Fibroblast of peridontal ligament (primary cell): ENCODE measurements around the gene MAGI1.
"Not testable (repeated sequence)": the region's sequence is repeated elsewhere in the genome, so short reads cannot be mapped to it uniquely, and the experiment has no call there.

Experiments
- DNase-seq: peaks from one replicate; pipeline ENCODE4 v3.0.0-alpha.2; 2010; ENCODE audit errors: extremely low read depth

MAGI1 gene

DNA sequence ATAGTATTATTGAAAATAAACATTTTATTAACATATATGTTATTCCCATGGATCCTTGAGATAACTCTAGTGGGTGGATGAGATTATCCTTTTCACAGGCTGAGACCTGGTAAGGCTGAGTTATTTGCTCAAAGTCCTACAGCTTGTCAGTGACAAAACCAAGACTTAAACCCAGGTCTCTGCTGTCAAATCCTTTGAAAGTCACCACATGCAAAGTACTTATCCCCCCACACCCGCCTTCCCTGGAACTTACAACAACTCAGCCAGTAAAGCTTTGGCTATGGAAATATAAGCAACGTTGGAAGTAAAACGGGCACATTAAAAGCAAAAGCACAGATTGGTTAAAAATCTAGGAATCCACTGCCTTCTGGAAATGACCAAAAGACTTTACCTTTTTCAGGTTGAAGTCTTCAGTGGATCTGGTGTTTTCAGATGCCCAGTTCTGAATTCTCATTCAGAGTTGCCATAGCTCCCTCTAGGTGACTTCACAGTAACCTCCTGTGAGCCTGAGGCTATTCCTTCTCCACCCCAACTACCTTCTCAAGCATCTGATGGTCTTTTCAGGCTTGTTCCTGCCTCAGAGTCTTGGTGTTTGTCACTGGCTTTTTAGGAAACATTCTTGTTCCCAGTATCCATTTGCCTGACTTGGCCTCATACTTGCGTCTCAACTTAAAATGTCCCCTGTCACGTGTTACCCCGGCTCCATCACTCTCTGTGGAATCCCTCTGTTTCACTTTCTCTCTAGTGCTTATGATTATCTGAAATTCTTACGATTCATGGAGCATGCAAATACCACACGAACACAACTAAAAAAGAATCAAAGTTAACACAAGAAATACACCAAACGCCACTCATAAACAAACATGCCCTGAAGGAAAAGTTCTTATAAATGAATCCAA lies 131.2 kb downstream of the MAGI1 start:
- peak; percentile 83 for DNase-seq

DNA sequence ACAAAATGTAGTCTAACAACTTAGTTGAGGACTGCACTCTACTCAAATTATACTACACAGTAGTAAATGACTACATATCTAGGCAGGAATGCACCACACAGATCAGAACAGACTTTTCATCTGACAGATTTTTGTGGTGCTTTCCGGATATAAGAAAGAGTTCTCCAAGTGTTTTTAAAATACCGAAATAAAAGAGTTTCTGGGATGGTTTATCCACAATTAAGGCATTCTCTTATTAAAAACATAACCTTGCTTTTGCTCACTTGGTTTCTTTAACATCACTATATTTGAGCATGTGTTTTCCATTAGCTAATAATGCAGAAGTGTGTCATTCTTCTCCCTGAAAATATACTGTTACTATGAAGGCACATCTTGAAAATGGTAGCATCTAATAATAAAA lies 132.9 kb downstream of the MAGI1 start:
- peak; percentile 70 for DNase-seq

DNA sequence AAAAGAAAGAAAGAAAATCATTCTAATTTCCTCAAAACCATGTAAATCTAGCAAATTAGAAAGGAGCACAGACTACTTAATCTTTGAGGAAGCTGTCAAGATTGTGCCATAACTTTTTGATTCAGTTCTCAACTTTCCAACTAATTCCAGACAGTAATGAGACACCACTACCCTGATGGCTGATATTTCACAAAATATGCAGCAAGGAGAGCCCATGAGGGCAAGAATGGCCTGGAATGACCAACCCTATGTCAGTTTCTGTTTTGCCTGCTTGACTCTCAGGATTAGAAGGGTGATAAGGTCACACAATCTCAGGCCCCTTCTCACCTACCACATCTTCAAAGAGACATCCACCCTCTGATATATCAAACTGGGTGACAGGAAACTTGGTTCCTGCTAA lies 134.7 kb downstream of the MAGI1 start:
- no peak for DNase-seq

DNA sequence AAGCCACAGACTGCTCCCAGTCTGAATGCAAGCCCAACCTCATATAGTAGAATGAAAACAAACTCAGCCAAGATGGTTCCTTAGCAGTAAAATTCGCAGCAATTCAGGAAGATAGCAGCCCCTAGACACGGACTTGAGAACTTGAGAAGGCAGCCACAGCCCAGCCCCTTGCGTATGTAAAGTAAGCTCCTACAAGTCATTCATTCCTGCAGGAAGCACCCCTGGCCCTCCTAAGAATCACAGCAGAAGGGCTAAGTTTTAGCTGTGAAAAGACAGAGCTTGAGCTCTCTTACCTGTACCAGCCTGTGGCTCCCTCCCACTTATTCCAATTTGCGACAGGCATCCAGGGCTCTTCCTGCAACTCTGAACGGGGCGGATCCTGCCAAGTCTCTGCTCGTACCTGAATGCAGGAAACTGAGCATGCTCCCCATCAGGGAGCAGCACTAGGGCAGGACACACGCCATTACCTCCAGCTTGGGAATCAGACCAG lies 136.4 kb downstream of the MAGI1 start:
- DNase-seq, result no peak

DNA sequence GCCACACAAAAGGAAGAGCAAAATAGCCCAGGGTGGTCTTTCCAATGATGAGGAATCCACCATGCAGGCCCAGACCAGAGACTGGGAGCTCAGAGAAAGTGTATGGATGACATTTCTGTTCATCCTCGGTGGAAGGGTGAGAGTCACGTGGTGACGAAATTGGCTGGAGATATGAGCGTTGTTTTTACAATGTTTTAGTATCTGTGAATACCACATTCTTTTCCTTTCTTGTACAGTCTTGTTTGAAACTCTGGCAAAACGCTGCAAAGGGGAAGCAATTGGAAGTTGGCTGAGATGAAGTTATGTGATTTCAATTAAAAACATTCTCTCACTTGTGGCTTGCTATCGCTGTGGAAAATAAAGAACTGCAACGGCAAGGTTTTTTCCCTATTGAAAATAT lies 137.5 kb downstream of the MAGI1 start:
- DNase-seq, result no peak

DNA sequence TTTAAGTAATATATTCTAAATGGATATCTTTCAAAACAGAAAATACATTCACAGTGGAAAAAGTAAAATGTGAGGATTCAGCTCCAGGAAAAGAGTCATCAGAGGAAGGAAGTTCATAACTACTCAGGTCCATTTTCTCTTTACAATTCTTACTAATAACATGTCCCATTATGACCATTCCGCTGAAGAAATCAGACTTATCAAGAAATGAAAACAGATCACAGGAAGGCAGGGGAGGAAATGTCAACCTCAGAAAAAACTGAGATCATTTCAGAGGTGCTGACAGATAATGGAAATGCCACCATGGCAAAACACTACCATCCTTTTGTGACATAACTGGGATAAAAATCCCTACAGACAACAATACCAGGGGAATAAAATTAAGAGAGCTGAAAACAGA lies 139.5 kb downstream of the MAGI1 start:
- DNase-seq, result no peak

DNA sequence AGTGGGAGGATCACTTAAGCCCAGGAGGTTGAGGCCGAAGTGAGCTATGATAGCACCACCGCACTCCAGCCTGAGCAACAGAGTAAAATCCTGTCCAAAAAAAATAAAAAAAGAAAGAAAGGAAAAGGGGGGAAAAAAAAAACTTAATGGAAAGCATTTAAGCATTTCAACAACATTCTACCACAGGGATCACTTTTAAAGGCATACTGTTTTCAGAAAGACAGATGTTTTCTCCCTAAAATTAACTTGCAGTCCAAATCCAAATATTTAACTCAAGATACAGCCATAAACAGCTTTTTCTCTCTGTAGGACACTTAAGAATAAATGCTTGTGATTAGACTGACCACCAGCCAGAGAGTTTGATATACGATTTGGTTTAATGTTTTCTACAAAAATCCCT lies 141.0 kb downstream of the MAGI1 start:
- no peak for DNase-seq

DNA sequence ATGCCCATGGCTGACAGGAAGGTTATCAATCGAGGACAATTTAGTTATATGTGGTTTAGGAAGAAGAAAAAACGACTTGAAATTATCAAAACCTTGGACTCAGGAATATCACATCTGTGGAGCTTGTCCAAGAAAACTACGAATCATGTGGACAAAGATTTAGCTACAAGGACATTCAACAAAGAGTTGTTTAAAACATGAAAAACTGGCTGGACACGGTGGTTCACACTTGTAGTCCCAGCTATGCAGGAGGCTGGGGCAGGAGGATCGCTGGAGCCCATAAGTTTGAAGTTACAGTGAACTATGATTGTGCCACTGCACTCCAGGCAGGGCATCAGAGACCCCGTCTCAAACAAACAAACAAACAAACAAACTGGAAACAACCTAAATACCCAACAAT lies 142.4 kb downstream of the MAGI1 start:
- DNase-seq, result no peak

DNA sequence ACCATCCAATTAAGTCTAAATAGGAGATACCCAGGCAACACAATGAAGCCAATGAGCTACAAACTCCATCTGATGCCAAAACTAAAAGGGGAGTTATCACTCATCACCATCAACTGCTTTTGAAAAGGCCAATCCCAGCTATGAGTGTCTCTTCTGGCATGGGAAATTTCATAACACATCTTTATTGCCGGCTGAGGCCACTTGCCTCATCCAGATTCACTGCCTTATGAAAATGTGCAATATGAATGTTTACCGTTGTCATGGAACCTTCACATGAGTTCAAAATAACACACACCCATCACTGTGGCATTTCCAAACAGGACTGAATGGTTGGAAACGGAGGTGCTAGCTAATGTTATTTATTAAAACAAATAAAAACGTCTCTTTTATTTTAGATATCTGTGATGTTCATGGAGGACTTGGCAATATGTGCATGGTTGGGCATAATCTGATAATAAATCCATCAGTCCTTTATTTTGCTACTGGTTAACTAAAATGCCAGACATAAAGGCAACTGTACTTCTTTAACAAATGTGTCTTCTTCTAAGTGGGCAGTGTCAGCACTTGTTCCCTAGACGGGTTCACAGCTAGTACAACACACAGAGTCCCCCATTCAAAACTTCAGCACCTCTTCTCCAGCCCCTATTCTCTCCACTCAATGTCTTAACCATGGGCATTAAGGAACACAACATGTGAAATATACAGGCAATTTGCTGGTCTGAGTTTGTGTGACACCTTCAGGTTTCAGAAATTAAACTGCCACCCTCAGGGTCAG lies 143.9 kb downstream of the MAGI1 start:
- peak; percentile 83 for DNase-seq

DNA sequence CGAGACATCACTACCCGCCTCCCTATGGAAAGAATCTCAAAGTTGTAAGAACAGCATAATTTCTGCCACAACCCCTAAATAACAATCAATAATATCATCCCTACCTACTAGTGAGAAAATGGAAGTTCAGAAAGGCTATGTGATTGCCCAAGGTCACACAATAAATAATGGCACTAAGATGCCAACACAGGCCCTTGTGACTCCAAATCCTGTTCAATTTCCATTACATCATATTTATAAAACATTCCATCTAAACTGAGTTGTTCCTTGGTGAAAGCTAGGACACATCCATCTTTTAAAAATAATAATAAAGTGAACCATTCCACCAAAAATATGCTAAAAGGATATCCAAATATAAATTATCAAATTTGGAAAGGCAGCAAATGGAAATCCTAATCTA lies 144.6 kb downstream of the MAGI1 start:
- no peak for DNase-seq

DNA sequence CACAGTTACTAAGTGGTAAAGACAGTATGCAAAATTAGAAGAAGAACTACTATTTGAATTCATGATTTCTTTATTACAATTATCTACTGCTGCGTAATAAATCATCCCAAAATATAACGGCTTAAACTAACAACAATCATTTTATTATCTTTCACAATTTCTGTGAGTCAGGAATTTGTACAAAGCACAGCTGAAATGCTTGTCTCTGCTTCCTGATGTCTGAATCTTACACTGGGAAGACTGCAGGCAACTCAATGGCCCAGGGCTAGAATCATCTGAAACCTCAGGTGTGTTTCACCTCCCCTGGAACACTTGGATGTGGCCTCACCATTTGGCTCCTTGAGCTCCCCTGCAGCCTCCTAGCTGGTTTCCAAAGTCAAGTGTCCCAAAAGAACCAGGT lies 145.1 kb downstream of the MAGI1 start:
- no peak for DNase-seq

DNA sequence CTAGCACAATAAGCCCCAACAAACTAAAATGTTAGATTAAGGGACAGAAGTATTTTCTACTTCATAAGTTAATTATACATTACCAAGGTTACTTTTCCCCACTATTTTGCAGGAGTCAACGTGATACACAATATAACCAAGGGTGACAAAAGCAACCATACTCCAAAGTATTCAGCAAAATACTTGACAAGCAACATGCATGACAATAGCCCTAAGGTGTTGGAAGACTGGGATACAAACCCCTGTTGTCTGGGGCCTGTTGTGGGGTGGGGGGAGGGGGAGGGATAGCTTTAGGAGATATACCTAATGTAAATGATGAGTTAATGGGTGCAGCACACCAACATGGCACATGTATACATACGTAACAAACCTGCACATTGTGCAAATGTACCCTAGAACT lies 147.2 kb downstream of the MAGI1 start:
- not testable (repeated sequence) for DNase-seq

DNA sequence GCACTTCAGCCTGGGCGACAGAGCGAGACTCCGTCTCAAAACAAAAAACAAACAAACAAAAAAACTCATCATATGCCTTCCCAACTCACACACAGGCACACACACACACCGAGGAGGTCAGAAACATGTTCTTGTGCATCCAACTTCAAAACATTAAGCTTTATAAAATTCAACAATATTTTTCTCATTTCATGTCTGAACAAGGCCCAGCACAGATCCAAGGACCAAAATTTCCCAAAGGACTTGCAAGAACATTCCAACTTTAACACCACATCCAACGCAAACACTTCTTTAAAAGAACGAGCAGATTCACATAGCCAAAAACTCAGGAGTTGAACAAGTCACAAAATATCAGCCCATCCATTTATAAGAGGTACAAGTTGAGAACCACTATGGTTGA lies 148.4 kb downstream of the MAGI1 start:
- DNase-seq, result no peak

DNA sequence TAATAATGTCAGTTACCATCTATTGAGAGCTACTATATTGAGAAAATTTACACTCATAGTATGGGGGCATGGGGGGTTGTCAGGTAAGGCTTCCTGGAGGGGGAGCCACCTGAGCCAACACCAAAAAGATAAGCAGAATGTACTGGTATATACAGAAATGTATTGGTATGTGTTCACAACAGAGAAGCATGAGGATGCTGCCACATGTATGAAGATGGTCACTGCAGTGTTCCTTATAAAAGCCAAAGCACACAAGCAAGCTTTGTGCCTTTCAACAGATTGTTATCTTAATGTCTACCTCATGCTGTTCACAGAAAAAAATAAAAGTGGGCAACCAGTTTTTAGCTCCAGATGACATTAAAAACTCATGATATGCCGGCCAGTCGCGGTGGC lies 149.0 kb downstream of the MAGI1 start:
- no peak for DNase-seq

DNA sequence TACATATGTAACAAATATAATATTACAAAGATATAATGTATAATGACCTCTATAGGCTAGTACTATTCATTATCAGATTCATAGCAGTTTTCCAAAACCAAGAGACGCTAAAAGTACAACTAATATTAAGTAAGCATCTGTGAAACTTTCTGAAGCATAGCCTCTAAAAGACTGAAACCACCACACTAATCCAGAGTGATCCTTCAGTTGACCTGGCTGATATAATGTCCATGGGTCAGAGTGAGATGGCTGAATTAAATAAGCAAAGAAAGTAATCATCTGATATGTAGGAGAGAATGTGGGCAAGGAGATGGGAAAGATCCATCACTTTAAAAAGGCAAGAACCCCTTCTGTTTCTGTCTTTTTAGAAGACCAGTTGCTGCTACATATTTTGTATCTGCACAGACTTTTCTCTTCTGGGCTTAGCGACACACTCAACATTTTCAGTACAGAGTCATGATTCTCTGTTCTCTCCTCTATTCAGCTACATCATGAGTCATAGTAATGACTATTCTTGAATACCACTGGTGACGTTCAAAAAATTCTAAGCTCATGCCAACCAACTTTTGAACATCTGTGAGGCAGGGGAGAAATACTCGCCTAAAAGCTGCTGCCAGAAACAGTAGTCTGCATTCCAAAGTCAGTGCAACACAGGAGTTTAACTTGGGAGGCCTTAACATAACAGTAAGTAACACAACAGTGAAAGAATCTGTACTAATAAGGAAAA lies 149.6 kb downstream of the MAGI1 start:
- DNase-seq, result peak; percentile 99

DNA sequence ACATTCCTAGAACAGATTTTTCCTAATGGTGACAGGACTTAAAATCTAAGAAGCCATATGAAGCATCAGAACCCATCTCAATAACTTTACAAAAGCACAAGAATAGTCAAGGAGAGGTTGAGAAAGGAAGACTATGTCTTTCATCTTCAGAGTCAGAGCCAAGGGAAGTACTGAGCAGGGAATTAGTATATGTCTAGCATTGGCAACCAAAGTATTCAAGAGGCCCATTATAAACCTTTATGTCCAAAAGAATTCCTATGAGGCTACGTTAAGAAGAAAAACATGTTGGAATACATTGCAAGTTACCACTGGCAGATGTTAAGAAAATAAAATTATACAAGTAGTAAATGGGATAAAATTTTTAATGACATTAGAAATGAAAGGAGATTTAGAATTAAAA lies 150.5 kb downstream of the MAGI1 start:
- DNase-seq, result peak; percentile 39

DNA sequence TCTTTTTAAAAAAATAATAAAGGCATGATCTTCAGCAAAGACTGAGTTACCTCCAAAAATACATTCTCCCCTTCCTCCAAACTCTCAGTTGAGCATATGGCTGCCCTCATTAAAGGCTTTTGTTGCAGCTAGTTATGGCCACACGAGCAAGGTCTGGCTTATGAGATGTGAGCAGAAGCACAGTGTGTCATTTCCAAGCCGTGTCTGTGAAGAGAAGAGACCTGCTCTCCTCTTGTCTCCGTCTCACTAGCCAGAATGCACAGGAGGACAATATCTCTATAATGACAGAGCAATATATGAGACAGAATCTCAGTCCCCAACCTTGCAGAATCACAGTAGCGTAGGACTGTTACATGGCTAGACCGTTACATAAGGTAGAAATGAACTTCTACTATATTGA lies 152.3 kb downstream of the MAGI1 start:
- no peak for DNase-seq

DNA sequence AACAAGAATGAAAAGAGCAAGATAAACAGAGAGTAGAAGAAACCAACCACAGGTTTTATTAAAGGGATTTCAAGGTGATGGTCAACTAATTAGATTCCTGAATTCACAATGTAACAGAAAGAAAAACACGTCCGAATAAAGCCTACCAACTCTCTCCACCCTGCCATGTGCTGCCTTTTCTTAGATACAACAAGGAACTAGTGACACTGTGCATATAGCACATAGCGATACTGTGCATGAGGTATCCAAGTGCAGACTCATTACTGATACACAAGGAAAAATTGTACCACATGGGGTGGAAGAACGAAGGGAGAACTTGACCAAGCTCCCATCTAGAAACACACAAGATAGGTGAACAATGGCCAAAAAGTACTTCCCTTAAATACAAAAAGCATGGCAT lies 154.6 kb downstream of the MAGI1 start:
- no peak for DNase-seq

DNA sequence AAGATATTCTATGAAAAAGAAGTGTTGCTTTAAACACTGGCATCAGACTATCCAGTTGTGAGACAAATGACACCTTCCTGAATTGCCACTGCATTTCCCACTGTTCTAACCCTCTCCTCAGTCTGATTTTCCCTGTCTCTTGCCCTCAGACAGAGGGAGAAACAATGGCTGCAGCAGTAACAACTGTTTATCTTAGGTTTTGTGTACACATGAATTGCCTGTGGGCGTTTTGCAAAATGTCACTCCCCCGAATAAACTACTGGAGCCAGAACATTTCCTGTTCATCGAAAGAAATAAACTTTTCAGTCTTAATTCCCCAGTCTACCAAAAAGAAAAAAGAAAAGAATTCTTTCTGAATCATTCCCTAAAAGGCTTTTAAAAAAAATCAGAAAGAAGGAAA lies 155.1 kb downstream of the MAGI1 start:
- no peak for DNase-seq

DNA sequence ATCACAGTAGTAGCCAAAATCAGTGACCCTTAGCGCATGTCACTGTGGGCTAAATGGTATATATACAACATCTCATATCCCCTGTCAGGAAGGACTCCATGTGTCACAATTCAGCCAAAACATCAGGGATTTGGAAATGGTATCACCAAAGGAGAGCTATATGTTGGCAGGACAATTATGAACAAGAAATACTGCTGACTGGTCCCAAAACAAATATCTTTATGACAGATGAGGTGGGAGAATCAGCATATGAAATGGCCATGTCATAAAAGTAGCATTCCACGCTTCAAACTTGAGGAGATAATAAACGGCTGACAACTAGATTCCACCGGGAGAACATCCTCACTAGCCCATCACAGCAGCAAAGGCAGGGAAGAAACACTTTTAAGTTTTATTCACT lies 158.4 kb downstream of the MAGI1 start:
- DNase-seq, result no peak

DNA sequence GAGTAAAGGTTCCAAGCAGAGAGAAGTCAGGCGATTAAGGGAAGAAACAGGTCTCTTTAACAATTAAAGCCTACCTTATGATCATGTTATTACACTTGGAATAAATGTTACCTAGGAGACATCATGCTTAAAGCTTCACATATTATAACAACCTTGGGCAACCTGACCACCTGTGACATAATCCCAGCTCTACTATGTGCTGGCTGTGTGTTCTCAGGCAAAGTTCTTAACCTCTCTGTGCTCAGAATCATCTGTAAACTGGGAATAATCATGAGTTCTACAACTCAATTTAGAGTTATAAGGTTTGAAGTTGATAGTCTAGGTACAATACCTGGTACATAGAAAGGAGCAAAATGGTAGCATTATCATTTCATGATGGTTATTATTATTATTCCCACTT lies 159.3 kb downstream of the MAGI1 start:
- no peak for DNase-seq

DNA sequence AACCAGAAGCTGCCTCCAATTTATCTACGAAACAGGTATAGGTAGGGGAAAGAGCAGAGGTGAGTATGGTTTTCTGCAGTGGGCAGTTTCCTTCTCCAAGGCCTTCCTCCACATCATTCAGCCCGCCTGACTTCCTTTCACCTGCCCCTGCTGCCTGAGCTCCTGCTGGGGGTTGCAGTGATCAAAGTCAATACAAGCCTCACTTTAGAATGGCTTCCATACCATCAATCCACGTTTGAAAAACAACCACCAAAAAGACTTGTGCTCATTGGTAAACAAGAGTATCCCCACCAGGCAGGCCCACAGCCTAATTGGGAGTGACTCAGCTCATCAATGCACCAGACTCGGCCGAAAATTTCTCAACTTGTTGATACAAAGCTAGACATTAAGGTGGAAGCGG lies 159.9 kb downstream of the MAGI1 start:
- DNase-seq, result no peak
